ENCODE measurements around the gene ANXA6.

The ANXA6 gene

GRCh38 chr5:151079838-151080612, 77.6 kb downstream of the ANXA6 start:
- DNase-seq = peak; percentile 65 to 76

- DNase-seq = peak; percentile 79 to 86
Observed at GRCh38 chr5:151078490-151079262, 78.9 kb downstream of the ANXA6 start.

- no peak for DNase-seq
Observed at GRCh38 chr5:151077967-151078366, 79.6 kb downstream of the ANXA6 start.

GRCh38 chr5:151077419-151077818, 80.2 kb downstream of the ANXA6 start:
- DNase-seq = no peak

GRCh38 chr5:151076616-151077015, 81.0 kb downstream of the ANXA6 start:
- no peak for DNase-seq

GRCh38 chr5:151075698-151076331, 81.8 kb downstream of the ANXA6 start:
- DNase-seq = peak; percentile 30 to 52

- no peak for DNase-seq
Observed at GRCh38 chr5:151074557-151074956, 83.0 kb downstream of the ANXA6 start.

GRCh38 chr5:151073280-151073679, 84.3 kb downstream of the ANXA6 start:
- no peak for DNase-seq

- no peak for DNase-seq
Observed at GRCh38 chr5:151072630-151073025, 85.0 kb downstream of the ANXA6 start.

- no peak for DNase-seq
Observed at GRCh38 chr5:151071848-151072629, 85.5 kb downstream of the ANXA6 start.

- no peak for DNase-seq
Observed at GRCh38 chr5:151071021-151071420, 86.6 kb downstream of the ANXA6 start.

GRCh38 chr5:151070449-151070848, 87.1 kb downstream of the ANXA6 start:
- DNase-seq = no peak

- peak; percentile 72 to 80 for DNase-seq
Observed at GRCh38 chr5:151068433-151069197, 89.0 kb downstream of the ANXA6 start.

- no peak for DNase-seq
Observed at GRCh38 chr5:151067632-151068432, 89.7 kb downstream of the ANXA6 start.

GRCh38 chr5:151066920-151067319, 90.7 kb downstream of the ANXA6 start:
- DNase-seq = no peak

GRCh38 chr5:151065609-151066008, 92.0 kb downstream of the ANXA6 start:
- no peak for DNase-seq

GRCh38 chr5:151064916-151065499, 92.6 kb downstream of the ANXA6 start:
- DNase-seq = no peak

GRCh38 chr5:151063142-151063989, 94.2 kb downstream of the ANXA6 start:
- DNase-seq = no peak

- no peak for DNase-seq
Observed at GRCh38 chr5:151062405-151063141, 95.0 kb downstream of the ANXA6 start.
